K562 (cell line): ENCODE measurements around the gene MRI1.

Source experiments
- POLR2AphosphoS5 ChIP-seq: IDR thresholded peaks from 2 replicates; pipeline ENCODE4 v1.6.1; 2011; ENCODE audit warnings: mild to moderate bottlenecking, low read depth, low read length, moderate library complexity; ENCODE audit not compliant: control insufficient read depth, insufficient read depth
- TF ChIP-seq, protein P1 (sequence below): sonication (generic); formaldehyde crosslinking; IDR thresholded peaks from 2 replicates; pipeline ENCODE4 v1.8.1; 2023; ENCODE audit warnings: mild to moderate bottlenecking, missing genetic modification reagents, moderate library complexity

DNA sequence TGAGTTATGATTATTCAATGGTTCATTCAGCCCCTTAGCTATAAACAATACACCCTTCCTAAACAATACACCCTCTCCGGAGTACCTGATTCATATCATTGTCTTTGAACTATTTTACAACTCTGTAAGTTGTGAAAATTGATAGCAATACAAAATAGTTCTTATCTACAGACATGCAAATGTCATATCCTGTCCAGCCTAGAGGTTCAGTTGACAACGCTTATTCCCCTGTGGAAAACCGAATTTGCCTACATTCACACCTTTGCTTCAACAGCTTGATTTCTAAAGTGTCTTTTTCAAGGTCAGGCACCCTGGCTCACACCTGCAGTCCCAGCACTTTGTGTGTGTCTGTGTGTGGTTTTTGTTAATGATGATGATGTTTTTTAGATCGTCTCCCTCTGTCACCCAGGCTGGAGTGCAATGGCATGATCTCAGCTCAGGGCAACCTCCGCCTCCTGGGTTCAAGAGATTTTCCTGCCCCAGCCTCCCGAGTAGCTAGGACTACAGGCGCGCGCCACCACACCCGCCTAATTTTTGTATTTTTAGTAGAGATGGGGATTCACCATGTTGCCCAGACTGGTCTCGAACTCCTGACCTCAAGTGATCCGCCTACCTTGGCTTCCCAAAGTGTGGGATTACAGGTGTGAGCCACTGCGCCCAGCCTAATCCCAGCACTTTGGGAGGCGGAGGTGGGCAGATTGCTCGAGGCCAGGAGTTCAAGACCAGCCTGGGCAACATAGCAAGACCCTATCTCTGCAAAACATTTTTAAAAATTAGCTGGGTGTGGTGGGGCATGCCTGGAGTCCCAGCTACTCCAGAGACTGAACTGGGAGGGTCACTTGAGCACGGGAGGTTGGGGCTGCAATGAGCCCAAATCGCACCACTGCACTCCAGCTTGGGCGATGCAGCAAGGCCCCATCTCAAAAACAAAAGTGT lies 19.5 kb downstream of the MRI1 start:
- no peak for TF ChIP-seq POLR2AphosphoS5
- TF ChIP-seq, protein P1, sequence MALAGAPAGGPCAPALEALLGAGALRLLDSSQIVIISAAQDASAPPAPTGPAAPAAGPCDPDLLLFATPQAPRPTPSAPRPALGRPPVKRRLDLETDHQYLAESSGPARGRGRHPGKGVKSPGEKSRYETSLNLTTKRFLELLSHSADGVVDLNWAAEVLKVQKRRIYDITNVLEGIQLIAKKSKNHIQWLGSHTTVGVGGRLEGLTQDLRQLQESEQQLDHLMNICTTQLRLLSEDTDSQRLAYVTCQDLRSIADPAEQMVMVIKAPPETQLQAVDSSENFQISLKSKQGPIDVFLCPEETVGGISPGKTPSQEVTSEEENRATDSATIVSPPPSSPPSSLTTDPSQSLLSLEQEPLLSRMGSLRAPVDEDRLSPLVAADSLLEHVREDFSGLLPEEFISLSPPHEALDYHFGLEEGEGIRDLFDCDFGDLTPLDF (CRISPR knock-in tag): no peak
